Measurements from ENCODE around the gene MAST3. TPM values are rescaled to one million over a fixed set of nuclear protein-coding genes. Genes with fewer than 3 reads are reported as not detected.

MAST3 gene
- total RNA-seq, 1 donor from 2014 or later, result 13.4 TPM

DNA sequence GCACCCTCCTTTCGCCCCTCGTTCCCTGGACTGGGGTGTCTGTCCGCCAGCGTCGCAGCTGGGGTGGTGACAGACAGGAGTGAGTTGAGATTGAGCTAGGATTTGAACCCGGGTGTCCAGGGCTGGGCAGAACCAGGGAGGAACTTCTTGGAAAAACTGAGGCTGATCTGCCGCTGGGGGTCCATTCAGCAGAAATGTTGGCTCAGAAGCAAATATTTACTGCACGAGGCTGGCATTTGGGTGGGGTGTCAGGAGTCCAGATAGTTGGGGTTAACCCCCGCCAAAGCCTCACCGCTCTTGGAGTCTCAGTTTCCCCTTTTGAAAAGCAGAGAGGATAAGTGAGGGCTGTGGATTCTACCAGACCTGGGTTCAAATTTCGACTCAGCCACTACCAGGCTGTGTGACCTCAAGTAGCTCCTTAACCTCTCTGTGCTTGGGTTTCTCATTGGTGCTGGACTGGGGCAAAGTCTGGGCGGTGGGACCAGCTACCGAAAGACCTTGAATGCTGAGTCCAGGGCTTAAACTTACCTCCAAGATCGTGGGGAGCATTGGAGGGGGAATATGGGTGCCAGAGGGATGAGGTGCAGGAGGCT, 20.9 kb downstream of the MAST3 start:
- Mint-ChIP-seq H3K4me1 (peaks cover 28% of the 10 kb centered on the region), H3K27me3 (ENCODE audit: low read depth) (no peaks in the 10 kb centered on the region), H3K27ac (ENCODE audit: unreplicated experiment) (peak overlapping the region; percentile 50), H3K4me3 (peak overlapping the region; percentile 84), H3K9me3 (no peaks in the 10 kb centered on the region), H3K36me3 (ENCODE audit: low read depth) (no peaks in the 10 kb centered on the region)
- TF ChIP-seq, protein P1, sequence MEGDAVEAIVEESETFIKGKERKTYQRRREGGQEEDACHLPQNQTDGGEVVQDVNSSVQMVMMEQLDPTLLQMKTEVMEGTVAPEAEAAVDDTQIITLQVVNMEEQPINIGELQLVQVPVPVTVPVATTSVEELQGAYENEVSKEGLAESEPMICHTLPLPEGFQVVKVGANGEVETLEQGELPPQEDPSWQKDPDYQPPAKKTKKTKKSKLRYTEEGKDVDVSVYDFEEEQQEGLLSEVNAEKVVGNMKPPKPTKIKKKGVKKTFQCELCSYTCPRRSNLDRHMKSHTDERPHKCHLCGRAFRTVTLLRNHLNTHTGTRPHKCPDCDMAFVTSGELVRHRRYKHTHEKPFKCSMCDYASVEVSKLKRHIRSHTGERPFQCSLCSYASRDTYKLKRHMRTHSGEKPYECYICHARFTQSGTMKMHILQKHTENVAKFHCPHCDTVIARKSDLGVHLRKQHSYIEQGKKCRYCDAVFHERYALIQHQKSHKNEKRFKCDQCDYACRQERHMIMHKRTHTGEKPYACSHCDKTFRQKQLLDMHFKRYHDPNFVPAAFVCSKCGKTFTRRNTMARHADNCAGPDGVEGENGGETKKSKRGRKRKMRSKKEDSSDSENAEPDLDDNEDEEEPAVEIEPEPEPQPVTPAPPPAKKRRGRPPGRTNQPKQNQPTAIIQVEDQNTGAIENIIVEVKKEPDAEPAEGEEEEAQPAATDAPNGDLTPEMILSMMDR (conservative IDR thresholded peaks at IDR 0.05), result no peak
- DNase-seq (ENCODE audit: low read depth, low spot score), result no peak

DNA sequence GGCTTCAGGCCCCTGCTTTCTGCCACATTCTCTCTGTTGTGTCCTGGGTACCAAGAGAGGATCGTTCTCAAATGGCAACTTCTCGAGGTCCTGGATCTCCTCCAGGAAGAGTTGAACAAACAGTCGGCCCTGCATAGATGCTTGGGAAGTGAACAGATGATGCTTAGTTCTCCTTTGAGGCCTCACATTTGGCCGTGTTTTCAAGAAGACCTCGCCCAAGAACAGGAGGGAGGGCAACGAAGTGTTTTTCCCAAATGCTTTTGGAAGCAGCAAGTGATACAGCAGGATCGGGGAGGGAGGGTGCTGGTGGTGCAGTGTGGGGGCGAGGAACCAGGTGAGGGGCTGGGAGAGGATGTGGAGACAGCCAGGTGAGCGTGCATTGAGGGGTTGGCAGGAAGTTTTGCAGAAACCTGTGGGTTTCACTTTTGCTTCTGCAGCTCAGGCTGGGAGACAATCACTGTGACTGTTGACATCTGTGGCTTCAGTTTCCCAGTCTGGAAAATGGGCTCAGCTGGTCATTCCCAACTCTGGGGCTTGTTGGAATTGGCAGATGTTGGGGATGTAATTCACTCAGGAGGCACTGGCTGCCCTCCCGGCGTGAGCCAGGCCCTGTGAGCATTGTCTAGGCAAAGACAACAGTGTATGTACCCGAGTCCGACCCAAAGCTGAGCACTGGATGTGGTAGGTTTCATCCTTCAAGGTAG, 21.6 kb downstream of the MAST3 start:
- Mint-ChIP-seq H3K27ac (ENCODE audit: unreplicated experiment) (no peak overlapping the region), H3K27me3 (ENCODE audit: low read depth) (no peaks in the 10 kb centered on the region)
- TF ChIP-seq, protein P1 (conservative IDR thresholded peaks at IDR 0.05), result no peak

DNA sequence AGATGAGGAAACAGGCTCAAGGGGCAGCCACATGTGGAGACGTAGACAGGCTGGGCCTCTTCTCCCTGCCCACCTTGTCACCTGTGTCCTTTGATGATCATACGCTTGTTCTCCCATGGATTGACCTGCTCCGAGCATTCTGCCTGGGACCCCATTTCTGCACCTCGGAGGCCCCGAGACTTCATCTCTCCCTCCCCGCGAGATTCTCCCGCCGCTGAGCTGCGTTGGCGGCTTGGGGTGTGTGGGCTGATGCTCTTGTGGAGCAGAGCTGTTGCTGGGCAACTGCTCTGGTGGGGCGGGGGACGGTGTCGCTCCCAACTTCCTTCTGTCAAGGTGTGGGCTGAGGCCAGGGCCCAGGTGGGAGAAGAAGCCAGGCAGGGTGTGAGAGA, 22.1 kb downstream of the MAST3 start:
- no peaks in the 10 kb centered on the region for H3K9me3 Mint-ChIP-seq

More for the DNA sequence above, 21.6 kb downstream of the MAST3 start:
- H3K4me3 Mint-ChIP-seq, result peak overlapping the region; percentile 84
- DNase-seq (ENCODE audit: low read depth, low spot score), result no peak
- H3K4me1 Mint-ChIP-seq, result peaks cover 28% of the 10 kb centered on the region
- no peaks in the 10 kb centered on the region for H3K36me3 Mint-ChIP-seq (ENCODE audit: low read depth)
- H3K9me3 Mint-ChIP-seq, result no peaks in the 10 kb centered on the region

DNA sequence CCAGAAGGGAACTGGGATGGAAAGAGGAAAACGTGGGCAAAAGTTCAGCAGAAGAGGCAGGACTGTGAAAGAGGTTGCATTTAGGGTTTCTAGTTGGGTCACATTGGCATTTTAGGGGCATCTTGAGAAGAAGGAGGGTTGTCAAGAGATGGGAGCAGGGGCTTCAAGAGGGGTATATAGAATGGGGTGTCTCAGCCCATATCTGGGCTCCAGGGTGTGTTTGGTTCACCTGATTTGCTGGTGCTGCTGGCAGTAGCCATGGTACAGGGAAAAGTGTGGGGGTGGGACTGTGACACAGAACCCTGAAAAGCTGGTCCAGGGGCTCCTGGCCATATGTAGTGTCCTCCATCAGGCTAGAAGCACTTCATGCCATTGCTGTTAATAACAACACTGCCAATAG, 22.5 kb downstream of the MAST3 start:
- DNase-seq (ENCODE audit: low read depth, low spot score), result no peak
- no peaks in the 10 kb centered on the region for H3K9me3 Mint-ChIP-seq
- H3K27ac Mint-ChIP-seq (ENCODE audit: unreplicated experiment), result no peak overlapping the region
- H3K4me3 Mint-ChIP-seq, result peak overlapping the region; percentile 79
- no peaks in the 10 kb centered on the region for H3K27me3 Mint-ChIP-seq (ENCODE audit: low read depth)
- TF ChIP-seq, protein P1 (conservative IDR thresholded peaks at IDR 0.05), result no peak
- H3K4me1 Mint-ChIP-seq, result peaks cover 28% of the 10 kb centered on the region
- no peaks in the 10 kb centered on the region for H3K36me3 Mint-ChIP-seq (ENCODE audit: low read depth)

More for the DNA sequence above, 22.1 kb downstream of the MAST3 start:
- Mint-ChIP-seq H3K36me3 (ENCODE audit: low read depth) (no peaks in the 10 kb centered on the region), H3K4me1 (peaks cover 28% of the 10 kb centered on the region), H3K27me3 (ENCODE audit: low read depth) (no peaks in the 10 kb centered on the region), H3K4me3 (peak overlapping the region; percentile 79), H3K27ac (ENCODE audit: unreplicated experiment) (no peak overlapping the region)
- TF ChIP-seq, protein P1 (conservative IDR thresholded peaks at IDR 0.05), result no peak
- DNase-seq (ENCODE audit: low read depth, low spot score), result no peak

DNA sequence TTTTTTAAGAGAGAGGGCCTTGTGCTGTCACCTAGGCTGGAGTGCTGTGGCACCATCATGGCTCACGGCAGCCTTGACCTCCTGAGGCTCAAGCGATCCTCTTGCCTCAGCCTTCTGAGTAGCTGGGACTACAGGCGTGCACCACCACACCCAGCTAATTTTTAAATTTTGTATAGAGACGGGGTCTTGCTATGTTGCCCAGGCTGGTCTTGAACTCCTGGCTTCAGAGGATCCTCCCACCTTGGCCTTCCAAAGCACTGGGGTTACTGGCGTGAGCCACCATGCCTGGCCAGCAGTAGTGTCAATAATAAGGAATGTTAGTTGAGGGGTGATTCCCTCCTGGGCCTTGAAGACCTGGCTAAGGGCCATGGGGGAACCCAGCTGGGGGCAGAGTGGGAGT, 23.6 kb downstream of the MAST3 start:
- Mint-ChIP-seq H3K36me3 (ENCODE audit: low read depth) (no peaks in the 10 kb centered on the region), H3K4me1 (peaks cover 28% of the 10 kb centered on the region), H3K9me3 (no peaks in the 10 kb centered on the region), H3K27me3 (ENCODE audit: low read depth) (no peaks in the 10 kb centered on the region), H3K27ac (ENCODE audit: unreplicated experiment) (no peak overlapping the region), H3K4me3 (no peak overlapping the region)
- DNase-seq (ENCODE audit: low read depth, low spot score), result no peak
- TF ChIP-seq, protein P1 (conservative IDR thresholded peaks at IDR 0.05), result no peak
